GM12865 (cell line): ENCODE data around the gene CHRNA4.

ENCODE experiments used
- DNase-seq: peaks from one replicate; pipeline ENCODE4 v3.0.0; 2010; ENCODE audit warnings: low read depth
- H3K4me3 ChIP-seq: 2 replicates; pipeline ENCODE4 v1.5.1; 2011; ENCODE audit warnings: mild to moderate bottlenecking, low read depth, low read length, control low read depth
- TF ChIP-seq, protein P1 (sequence below): IDR thresholded peaks from 2 replicates; pipeline ENCODE4 v1.5.1; 2011; ENCODE audit warnings: low read length, control low read depth, low read depth, inconsistent platforms; ENCODE audit not compliant: insufficient read depth; ENCODE audit errors: missing control alignments

CHRNA4 gene

DNA sequence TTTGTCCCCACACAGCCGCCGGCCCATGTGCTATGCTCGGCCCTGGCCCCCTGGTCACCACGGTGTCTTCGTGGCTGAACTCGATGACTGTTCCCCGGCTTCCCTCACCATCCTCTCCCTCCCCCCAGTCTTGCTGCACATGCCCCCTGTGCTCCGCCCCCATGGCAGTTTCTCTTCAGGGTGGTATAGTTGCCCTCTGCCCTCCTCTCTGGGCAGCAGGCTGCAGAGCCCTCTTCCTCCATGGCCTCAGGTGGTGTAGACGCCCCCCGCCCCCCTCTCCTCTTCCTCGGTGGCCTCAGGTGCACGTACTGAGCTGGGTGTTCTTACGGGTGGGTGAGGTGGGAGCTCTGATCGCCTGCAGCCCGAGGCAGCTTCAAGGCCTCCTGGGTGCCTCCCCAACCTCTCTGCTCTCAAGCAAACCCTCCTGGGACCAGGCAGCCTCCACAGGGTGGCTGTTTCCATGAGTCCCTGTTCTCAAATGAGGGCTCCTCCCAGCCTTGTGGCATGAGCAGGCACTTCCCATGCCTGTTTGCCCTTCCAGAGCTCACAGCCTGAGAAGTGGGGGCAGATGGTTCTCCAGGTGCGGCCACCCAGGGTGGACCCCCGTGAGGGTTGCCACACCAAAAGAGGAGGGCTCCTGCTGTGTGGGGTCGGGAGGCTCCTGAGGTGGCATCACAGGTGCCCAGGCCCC, 43.4 kb downstream of the CHRNA4 start:
- no peak for DNase-seq
- no peak overlapping the region for H3K4me3 ChIP-seq
- TF ChIP-seq, protein P1, sequence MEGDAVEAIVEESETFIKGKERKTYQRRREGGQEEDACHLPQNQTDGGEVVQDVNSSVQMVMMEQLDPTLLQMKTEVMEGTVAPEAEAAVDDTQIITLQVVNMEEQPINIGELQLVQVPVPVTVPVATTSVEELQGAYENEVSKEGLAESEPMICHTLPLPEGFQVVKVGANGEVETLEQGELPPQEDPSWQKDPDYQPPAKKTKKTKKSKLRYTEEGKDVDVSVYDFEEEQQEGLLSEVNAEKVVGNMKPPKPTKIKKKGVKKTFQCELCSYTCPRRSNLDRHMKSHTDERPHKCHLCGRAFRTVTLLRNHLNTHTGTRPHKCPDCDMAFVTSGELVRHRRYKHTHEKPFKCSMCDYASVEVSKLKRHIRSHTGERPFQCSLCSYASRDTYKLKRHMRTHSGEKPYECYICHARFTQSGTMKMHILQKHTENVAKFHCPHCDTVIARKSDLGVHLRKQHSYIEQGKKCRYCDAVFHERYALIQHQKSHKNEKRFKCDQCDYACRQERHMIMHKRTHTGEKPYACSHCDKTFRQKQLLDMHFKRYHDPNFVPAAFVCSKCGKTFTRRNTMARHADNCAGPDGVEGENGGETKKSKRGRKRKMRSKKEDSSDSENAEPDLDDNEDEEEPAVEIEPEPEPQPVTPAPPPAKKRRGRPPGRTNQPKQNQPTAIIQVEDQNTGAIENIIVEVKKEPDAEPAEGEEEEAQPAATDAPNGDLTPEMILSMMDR: no peak

DNA sequence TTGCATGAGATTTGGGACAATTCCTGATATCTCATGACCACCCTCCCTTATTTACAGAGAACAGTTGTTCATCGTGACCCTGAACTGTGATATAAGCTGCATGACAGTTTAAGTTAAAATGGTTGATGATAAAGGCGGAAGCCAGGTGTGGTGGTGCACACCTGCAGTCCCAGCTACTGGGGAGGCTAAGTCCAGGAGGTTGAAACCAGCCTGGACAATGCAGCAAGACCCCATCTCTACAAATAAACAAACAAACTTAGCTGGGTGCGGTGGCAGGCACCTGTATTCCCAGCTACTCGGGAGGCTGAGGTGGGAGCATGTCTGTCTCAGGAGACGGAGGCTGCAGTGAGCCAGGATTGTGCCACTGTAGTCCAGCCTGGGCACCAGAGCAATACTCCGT, 44.1 kb downstream of the CHRNA4 start:
- H3K4me3 ChIP-seq: no peak overlapping the region
- TF ChIP-seq, protein P1: no peak
- no peak for DNase-seq

DNA sequence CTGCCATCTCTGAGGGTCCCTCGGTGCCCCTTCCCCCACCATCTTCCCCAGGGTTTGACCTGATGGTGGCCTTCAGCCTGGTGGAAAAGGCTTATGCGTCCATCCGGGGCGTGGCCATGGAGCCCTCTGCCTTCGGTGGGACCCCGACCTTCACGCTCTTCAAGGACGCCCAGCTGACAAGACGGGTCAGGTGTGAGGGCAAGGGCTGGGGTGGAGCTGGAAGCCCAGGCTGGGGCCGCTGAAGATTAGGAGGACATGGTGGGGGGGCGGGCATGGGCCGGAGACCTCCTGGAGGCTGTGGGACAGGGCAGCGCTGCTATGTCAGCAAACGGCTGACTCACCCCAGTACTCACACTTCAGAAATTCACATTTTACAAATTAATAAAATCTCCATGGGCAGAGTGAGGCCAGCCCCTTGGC, 44.6 kb downstream of the CHRNA4 start:
- no peak overlapping the region for H3K4me3 ChIP-seq
- TF ChIP-seq, protein P1: no peak
- DNase-seq: no peak

DNA sequence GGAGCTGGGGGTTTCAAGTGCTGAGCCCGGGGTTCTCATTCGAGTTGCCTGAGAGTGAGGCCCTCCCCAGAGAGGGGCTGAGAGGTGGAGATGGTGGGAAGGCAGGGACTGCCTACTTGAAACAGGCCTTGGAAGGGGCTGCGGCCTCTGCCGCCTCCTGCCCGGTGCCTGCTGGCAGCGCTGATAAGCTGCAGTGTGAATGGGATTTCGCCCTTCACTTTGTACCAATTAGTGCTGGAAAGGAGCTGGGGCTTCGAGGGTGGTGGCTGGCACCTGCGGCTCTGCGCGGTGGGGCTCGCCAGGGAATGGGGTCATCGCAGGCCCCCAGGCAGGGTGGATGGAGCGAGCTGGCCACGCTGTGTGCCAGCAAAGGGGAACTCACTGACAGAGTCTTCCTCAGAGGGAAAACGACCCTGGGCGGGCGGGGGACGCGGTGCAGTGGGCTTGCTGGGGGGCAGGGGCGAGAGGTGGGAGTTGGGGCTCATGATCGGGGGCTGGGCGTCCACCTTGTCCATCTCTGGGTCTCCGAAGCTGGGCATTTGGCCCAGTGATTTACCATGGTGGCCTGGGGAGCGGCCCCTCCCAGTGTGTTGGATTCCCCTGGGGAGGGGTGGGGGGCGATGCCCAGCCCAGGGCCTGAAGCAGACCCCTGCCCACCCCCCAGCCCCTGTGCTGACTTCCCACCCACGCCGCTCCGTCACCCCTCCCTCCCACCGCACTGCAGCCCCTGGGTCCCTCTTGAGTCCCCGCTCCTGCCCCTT, 45.2 kb downstream of the CHRNA4 start:
- no peak overlapping the region for H3K4me3 ChIP-seq
- no peak for DNase-seq
- TF ChIP-seq, protein P1: no peak

DNA sequence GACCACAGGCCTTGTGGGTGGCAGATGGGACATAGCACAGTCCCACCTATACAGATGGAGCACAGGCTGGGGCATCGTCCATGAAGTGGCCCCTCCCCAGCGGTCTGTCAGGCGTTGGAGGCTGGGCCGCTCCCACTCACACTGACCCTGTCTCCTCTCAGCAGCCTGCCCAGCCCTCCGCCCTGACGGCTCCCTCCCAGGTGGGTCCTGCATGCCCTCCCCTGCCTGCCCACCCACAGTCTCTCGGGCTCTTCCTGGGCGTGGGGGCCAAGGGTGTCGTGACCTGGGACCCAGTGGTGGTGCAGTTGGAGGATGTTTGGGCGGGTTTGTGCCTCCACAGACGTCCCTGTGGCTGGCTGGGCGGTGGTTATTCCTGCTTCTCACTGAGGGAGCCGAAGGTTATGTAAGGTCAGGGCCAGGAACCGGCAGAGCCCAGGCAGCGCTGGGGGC, 45.9 kb downstream of the CHRNA4 start:
- no peak overlapping the region for H3K4me3 ChIP-seq
- TF ChIP-seq, protein P1: no peak
- DNase-seq: no peak

DNA sequence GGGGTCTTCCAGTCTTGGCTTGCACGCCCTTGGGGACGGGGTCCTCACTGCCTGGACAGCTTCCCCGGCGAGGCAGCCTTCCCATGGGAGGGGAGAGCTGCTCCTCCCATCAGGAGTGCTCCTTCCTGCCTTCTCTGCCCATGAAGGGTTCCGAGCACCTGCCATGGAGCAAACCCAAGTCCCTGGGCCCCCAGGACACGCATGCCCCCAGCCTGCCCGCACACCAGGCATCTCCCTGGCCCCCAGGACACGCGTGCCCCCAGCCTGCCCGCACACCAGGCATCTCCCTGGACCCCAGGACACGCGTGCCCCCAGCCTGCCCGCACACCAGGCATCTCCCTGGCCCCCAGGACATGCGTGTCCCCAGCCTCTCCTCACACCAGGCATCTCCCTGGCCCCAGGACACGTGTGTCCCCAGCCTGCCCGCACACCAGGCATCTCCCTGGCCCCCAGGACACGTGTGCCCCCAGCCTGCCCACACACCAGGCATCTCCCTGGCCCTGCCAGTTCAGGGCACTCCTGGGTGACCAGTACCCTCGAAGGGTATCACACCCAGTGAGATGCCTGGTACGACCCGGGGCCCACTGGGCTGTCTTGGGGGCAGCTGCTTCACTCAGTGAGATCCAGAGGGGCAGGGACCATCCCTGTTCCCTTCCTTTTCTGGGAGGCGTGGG, 46.4 kb downstream of the CHRNA4 start:
- no peak for DNase-seq
- TF ChIP-seq, protein P1: no peak
- no peak overlapping the region for H3K4me3 ChIP-seq
